Lung (tissue), 12 donors: Measurements from ENCODE around the gene BPTF. TPM values are rescaled to one million over a fixed set of nuclear protein-coding genes. Genes with fewer than 3 reads are reported as not detected.
A peak's percentile ranks its signal among the peaks of the same experiment; 100 is the strongest.

Source experiments
- ATAC-seq: fragments of 200-7000 bp; cut with Tn5 transposase; one replicate; pipeline ENCODE4 v1.9.1; 2020; ENCODE audit warnings: moderate number of reproducible peaks; ENCODE audit not compliant: insufficient read depth, low FRiP score
- DNase-seq, 3 donors: peaks; one replicate each; pipeline ENCODE4 v3.0.0-alpha.2; 2013 to 2017
- H3K27ac ChIP-seq, 2 donors: one replicate each; pipeline ENCODE4 v1.5.1; 2013; ENCODE audit warnings: mild to moderate bottlenecking in 2 of 2, moderate library complexity in 2 of 2, control low read depth in 1 of 2, inconsistent platforms in 1 of 2, low read depth in 1 of 2, low read length in 1 of 2
- H3K27me3 ChIP-seq, 3 donors: one replicate each; pipeline ENCODE4 v1.5.1; 2013; ENCODE audit warnings: low read length in 2 of 3; ENCODE audit not compliant: control insufficient read depth in 3 of 3, insufficient read depth in 3 of 3
- H3K36me3 ChIP-seq, 4 donors: one replicate each; pipeline ENCODE4 v1.5.1; 2013; ENCODE audit warnings: low read length in 4 of 4, mild to moderate bottlenecking in 1 of 4, moderate library complexity in 1 of 4; ENCODE audit not compliant: control insufficient read depth in 4 of 4, insufficient read depth in 4 of 4
- H3K4me1 ChIP-seq, 5 donors: one replicate each; pipeline ENCODE4 v1.5.1; 2013; ENCODE audit warnings: low read length in 5 of 5, mild to moderate bottlenecking in 2 of 5, moderate library complexity in 1 of 5; ENCODE audit not compliant: control insufficient read depth in 5 of 5, insufficient read depth in 5 of 5
- H3K4me3 ChIP-seq: one replicate; pipeline ENCODE4 v1.5.1; 2013; ENCODE audit warnings: mild to moderate bottlenecking, control low read depth, moderate library complexity
- H3K9ac ChIP-seq, 2 donors: one replicate each; pipeline ENCODE4 v1.5.1; 2013; ENCODE audit warnings: low read length in 2 of 2, control low read depth in 1 of 2; ENCODE audit not compliant: insufficient read depth in 1 of 2
- H3K9me3 ChIP-seq, 4 donors: one replicate each; pipeline ENCODE4 v1.5.1; 2013; ENCODE audit warnings: low read length in 3 of 4, mild to moderate bottlenecking in 1 of 4, moderate library complexity in 1 of 4; ENCODE audit not compliant: control insufficient read depth in 4 of 4, insufficient read depth in 3 of 4
- WGBS, 2 donors: extraction: QIAGEN DNeasy Blood & Tissue Kit; methylation state at CpG; one replicate each; pipeline ENCODE4 v1.1.7; 2013; 5-methylcytosine and 5-hydroxymethylcytosine counted together
- polyA plus RNA-seq, 2 donors: library from polyadenylated mRNA; stranded (reverse); fragments of 200-250 nt; gene quantifications; one replicate each; pipeline ENCODE4 v1.2.1, GENCODE V29; 2013
- total RNA-seq, 2 donors: library from RNA; depleted of rRNA in 1 of 2; stranded (reverse); fragments of >200 nt in 1 of 2; gene quantifications; one replicate each; pipeline ENCODE4 v1.2.1, GENCODE V29; 2014 to 2021
- TF ChIP-seq, protein P1 (sequence below): IDR thresholded peaks from 2 replicates; pipeline ENCODE4 v1.5.1; 2012; ENCODE audit warnings: mild to moderate bottlenecking; ENCODE audit errors: control extremely low read depth, extremely low read depth
- donor health status: control.
- donor health status: control.
- donor health status: Bipolar disorder and iron deficiency.
- donor health status: healthy.
- donor health status: DM: yes; HTN: yes; CAD: no.

Gene BPTF
- total and polyA plus RNA-seq, 4 donors, result 12.2 to 179 (median 47.4) TPM

- H3K27me3 ChIP-seq, result no peaks in the 10 kb centered on the region
- no peak for ATAC-seq
- WGBS, 2 donors, result 72 to 77% methylated on average over 3 of the region's 3 CpGs
These were observed 158.0 kb downstream of the BPTF start for GRCh38 chr17:67983383-67983688.

GRCh38 chr17:67990909-67991308 lies 165.6 kb downstream of the BPTF start:
- 96 to 97% methylated on average over 4 of the region's 4 CpGs for WGBS, 2 donors
- Histone ChIP-seq H3K4me3 (no peak overlapping the region), H3K9ac (no peak overlapping the region), H3K9me3 (no peaks in the 10 kb centered on the region), H3K27ac (no peak overlapping the region), H3K27me3 (no peaks in the 10 kb centered on the region), H3K4me1 (peaks cover 3 to 18% (median 4%) of the 10 kb centered on the region in 5 donors), H3K36me3 (peaks cover 0 to 3% (median 0%) of the 10 kb centered on the region in 4 donors)
- DNase-seq (no peak), ATAC-seq (no peak)
- TF ChIP-seq, protein P1, sequence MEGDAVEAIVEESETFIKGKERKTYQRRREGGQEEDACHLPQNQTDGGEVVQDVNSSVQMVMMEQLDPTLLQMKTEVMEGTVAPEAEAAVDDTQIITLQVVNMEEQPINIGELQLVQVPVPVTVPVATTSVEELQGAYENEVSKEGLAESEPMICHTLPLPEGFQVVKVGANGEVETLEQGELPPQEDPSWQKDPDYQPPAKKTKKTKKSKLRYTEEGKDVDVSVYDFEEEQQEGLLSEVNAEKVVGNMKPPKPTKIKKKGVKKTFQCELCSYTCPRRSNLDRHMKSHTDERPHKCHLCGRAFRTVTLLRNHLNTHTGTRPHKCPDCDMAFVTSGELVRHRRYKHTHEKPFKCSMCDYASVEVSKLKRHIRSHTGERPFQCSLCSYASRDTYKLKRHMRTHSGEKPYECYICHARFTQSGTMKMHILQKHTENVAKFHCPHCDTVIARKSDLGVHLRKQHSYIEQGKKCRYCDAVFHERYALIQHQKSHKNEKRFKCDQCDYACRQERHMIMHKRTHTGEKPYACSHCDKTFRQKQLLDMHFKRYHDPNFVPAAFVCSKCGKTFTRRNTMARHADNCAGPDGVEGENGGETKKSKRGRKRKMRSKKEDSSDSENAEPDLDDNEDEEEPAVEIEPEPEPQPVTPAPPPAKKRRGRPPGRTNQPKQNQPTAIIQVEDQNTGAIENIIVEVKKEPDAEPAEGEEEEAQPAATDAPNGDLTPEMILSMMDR, result no peak

More at GRCh38 chr17:67983383-67983688, 158.0 kb downstream of the BPTF start:
- H3K36me3 ChIP-seq, result peaks cover 0 to 18% (median 3%) of the 10 kb centered on the region in 4 donors
- peaks cover 0 to 9% (median 0%) of the 10 kb centered on the region in 5 donors for H3K4me1 ChIP-seq
- H3K9ac ChIP-seq, result peak overlapping the region in 1 of 2 donors; percentile 0
- H3K9me3 ChIP-seq, result no peaks in the 10 kb centered on the region
- no peak overlapping the region for H3K4me3 ChIP-seq
- DNase-seq, result no peak
- TF ChIP-seq, protein P1, result no peak
- no peak overlapping the region for H3K27ac ChIP-seq

DNA sequence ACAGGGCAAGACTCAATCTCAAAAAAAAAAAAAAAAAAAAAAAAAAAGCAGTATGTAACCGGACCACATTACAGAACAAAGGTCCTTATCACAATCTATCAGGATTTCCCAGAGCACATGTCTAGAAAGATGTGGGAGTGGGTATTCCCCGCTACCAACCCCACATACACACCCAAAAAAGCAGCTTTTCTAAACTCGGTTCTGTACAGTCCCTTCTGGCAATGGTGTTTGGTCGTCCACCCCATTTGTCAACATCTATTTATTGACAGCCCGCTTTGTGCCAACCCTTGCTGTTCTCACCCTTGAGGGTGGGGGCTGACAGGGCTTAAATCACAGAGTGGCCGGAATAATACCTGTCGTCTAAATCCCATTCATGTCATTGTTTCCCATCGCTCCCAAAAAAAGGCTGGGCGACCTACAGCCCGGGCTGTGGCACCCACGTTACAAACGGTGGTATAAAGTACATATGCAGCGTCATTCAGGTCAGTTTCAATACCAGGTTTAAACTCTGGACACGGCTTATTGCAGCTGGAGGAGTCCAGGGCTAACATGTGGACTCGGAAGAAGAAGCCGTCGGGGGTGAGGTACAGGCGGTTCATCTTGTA lies 167.3 kb downstream of the BPTF start:
- H3K4me3 ChIP-seq, result peak overlapping the region; percentile 58
- H3K4me1 ChIP-seq, result peaks cover 3 to 18% (median 4%) of the 10 kb centered on the region in 5 donors
- peaks cover 0 to 3% (median 0%) of the 10 kb centered on the region in 4 donors for H3K36me3 ChIP-seq
- DNase-seq, result peak in 1 of 3 donors; percentile 22
- H3K9ac ChIP-seq, result peak overlapping the region; percentile 83 to 87
- no peak for ATAC-seq
- peak overlapping the region; percentile 90 to 95 for H3K27ac ChIP-seq
- TF ChIP-seq, protein P1, result no peak
- H3K9me3 ChIP-seq, result no peaks in the 10 kb centered on the region
- H3K27me3 ChIP-seq, result no peaks in the 10 kb centered on the region
- WGBS, 2 donors, result 6 to 8% methylated on average over 18 of the region's 18 CpGs
